HG03460 (cell line): Measurements from ENCODE around the gene RFC4.
"Not testable (repeated sequence)": the region's sequence is repeated elsewhere in the genome, so short reads cannot be mapped to it uniquely, and the experiment has no call there.

Experiments
- ATAC-seq: cut with Tn5 transposase; IDR thresholded peaks from one replicate; pipeline ENCODE4 v1.9.1; 2021; ENCODE audit not compliant: unreplicated experiment

RFC4 gene, protein sequence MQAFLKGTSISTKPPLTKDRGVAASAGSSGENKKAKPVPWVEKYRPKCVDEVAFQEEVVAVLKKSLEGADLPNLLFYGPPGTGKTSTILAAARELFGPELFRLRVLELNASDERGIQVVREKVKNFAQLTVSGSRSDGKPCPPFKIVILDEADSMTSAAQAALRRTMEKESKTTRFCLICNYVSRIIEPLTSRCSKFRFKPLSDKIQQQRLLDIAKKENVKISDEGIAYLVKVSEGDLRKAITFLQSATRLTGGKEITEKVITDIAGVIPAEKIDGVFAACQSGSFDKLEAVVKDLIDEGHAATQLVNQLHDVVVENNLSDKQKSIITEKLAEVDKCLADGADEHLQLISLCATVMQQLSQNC

DNA sequence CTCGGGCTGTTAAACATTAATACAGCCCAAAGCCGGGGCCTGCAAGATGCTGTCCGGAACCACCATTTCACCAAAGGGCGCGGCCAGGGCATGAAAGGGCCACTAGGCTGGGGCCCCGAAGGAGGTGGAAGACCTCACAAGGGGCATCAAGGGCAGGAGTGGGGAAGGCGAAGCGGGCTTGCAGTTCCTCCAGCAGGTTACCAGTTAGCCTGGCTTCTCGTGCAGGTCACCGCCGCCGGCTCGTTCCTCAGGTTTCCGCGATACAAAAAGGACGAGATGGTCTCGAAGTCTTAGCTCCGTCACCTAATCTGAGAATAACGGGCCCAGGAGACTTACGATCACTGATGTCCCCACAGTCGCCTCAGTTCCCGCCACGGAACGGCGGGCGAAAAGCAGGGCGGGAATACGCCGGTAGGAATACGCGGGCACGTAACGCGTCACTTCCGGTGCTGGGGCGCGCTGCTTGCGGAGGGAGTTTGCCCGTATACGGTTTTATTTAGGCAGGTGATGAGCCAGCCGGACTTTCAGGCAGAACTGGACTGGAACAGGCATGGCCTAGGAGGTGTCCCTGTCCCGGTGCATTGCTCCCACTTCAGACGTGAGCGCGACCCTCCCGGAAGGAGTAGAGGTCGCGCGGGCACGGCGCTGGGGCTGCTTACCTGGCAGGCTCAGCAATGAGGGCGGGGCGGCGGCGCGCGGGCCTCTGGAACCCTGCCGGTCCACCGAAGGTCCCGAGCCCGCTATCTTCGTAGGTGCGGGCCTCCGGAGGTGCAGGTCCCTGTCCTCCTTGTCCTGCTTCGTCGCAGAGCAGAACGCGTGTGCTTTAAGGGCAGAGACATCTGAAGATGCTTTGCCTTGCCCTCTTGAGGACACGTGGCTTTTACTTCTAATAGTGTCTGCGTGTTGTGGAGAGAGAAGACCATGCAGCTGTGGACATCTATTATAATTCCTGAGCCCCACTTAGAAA is at the start of gene RFC4:
TSS of gene RFC4 (minus strand) at position 394 of the 967 bp plus-strand sequence. CDS start 1,769 bp downstream, outside the sequence.
- ATAC-seq, result peak; percentile 95

DNA sequence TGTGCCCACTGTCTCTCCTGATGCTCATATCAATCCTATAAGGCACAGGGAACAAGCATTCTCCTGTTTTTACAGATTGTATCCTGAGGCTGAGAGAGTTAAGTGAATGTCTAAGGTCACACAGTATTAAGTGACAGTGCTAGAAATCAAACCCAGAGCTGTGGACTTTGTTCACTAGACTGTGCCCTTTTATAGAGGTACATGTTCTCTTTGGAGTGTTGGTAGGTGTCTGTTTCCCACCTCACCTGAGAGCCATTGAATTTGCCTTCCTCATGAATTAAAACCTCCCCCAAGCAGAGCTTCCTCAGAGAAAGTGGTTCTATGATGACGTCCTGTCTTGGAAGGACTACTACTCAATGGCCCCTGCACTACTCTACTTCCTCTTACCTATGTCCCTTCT is 48.7 kb upstream of the RFC4 start:
- ATAC-seq, result no peak

DNA sequence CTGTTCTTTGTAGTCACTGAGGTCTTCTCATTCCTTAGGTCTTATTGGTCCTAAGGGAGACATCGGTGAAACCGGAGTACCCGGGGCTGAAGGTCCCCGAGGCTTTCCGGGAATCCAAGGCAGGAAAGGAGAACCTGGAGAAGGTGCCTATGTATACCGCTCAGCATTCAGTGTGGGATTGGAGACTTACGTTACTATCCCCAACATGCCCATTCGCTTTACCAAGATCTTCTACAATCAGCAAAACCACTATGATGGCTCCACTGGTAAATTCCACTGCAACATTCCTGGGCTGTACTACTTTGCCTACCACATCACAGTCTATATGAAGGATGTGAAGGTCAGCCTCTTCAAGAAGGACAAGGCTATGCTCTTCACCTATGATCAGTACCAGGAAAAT is 47.9 kb upstream of the RFC4 start:
- no peak for ATAC-seq

DNA sequence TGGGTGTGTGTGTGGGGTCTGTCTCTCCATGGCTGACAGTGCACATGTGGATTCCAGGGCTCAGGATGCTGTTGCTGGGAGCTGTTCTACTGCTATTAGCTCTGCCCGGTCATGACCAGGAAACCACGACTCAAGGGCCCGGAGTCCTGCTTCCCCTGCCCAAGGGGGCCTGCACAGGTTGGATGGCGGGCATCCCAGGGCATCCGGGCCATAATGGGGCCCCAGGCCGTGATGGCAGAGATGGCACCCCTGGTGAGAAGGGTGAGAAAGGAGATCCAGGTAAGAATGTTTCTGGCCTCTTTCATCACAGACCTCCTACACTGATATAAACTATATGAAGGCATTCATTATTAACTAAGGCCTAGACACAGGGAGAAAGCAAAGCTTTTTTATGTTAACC is 46.7 kb upstream of the RFC4 start:
- ATAC-seq, result no peak

DNA sequence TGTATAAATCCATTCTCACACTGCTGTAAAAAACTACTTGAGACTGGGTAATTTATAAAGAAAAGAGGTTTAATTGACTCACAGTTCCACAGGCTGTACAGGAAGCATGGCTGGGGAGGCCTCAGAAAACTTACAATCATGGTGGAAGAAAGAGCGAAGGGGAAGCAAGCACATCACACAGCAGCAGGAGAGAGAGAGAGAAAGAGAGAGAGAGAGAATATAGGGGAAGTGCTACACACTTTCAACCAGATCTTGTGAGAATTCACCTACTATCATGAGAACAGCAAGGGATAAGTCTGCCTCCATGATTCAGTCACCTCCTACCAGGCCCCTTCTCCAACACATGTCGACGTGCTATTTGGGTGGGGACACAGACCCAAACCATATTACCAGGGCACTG is 45.6 kb upstream of the RFC4 start:
- ATAC-seq, result not testable (repeated sequence)

DNA sequence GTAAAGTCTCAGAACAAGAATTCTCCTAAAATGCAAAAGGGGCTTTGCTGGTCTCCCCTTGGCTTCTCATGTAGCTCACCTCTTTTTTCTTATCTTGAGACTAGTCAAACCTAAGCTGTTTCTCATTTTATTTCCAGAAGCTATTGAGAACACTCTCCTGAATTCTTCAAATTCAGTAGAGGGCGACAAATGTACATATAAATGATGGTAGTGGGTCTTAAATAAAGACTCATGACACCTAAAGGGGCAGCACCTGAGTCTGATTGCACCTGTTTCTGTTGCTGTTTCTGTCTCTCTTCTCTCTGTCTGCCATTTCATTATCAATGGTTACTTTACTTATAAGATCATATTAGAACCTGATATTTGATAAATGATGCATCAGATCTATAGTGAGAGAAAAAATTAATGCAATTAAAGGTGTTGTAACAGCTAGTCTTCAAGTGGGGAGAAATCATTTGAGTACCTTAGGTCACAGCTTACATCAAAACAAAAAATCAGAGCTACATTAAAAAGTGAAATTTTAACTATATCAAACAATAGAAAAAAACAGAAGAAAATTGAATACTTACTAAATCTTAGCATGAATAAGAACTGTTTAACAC is 43.2 kb upstream of the RFC4 start:
- ATAC-seq, result peak; percentile 62

DNA sequence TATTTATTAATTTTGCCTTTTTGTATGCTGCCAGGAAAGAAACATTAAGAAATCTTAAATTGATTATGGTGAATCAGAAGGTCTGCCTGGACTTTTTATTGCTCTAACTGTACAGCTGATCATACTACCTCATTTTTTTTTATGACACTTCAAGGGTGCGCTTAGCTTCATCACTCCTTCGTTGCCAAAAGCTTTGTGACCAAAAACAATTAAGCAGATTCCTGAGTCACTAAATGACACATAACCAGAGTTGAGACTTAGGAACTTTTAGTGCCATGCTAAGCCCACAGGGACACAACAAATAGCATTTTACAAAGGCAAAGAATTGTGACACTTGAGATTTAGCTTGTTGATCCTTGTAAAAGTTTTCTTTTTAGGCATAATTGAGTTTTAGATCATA is 41.2 kb upstream of the RFC4 start:
- no peak for ATAC-seq

DNA sequence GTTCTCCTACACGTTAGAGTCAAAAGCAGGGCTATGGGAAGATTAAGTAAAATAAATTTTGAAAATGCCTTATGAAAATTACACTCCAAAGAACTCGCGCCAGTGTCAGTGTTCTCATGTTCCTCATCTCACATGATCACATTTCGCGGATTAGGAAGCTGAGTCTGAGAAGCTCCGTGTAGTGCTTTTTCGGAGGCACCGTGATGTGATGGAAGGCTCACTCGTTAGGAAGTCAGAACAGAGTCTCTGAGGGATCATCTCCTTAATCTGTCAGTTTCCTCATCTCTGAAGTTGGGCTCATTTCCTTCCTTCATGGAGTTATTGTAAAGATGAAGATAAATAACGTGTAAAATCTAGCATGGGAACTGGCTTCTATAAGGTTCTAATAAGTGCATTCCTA is 39.5 kb upstream of the RFC4 start:
- no peak for ATAC-seq

DNA sequence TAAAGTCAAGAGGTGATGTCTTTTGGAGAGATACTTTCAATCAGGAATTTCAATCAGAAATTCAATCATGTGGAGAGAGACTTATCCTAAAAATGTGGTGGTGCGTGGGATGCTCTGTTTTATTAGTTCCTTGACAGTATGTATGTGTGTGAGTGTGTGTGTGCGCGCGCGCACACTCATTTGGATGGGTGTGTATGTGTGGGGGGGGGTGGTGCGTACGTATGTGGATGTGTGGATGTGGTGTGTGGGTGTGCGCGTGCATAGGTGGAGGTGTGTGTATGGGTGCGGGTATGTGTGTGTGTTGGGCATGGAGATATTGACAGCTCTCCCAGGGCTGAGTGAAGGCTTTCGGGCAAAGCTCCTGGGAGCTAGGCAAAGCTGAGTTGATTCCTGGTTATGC is 38.6 kb upstream of the RFC4 start:
- no peak for ATAC-seq

DNA sequence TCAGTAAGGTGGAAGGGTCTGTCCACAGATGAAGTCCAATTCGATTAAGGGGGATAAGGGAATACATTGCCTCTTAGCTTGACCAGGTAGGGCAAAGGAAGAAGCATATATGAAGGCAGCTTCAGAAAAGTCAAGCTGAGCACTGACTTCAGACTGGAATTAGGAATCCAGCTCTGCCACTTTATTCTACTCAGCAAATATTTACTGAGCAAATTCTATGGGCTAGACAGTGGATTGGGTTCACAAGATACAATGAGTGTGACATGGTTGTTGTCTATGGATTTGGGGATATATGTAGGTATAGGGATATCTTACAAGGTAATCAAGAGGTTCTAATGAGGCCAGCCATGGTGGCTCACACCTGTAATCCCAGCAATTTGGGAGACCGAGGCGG is 36.8 kb upstream of the RFC4 start:
- ATAC-seq, result no peak

DNA sequence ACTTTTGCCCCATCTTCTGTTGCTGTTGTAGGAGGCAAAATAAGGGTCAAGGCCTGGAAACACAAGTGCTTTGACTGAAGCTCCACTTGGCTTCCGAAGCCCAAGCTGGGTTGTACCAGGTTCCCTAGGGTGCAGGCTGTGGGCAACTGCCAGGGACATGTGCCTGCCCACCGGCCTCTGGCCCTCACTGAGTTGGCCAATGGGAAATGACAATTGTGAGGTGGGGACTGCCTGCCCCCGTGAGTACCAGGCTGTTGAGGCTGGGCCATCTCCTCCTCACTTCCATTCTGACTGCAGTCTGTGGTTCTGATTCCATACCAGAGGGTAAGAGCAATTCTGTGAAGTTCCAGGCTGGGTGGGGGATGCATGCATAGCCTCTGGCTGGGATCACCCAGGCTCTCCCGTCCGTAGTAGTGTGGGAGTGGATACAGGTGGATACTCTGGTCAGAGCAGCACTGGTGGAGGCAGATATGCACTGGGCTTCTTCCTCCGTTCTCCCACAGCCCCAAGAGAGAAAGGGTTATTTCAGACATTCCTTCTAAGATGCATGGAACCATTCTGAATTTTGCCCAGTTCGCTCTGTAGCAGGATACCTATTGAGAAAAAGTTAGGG is 36.2 kb upstream of the RFC4 start, which contains the start of gene ADIPOQ:
TSS of gene ADIPOQ (plus strand) at position 285 of the 613 bp plus-strand sequence. CDS start 10,349 bp downstream, outside the sequence.
- no peak for ATAC-seq

DNA sequence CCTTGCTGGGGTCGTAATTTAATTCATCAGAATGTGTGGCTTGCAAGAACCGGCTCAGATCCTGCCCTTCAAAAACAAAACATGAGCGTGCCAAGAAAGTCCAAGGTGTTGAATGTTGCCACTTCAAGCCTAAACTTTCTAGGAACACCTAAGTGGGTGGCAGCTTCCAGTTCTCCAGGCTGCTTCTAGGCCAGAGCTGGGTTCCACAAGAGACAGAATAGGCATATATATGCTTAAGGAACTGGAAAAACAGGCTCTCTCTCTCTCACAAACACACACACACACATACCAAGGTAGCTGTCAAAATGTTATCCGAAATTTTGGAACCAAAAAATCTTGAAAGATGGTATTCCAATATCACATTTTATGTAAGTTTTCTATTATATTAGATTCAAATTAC is 35.3 kb upstream of the RFC4 start:
- ATAC-seq, result no peak

DNA sequence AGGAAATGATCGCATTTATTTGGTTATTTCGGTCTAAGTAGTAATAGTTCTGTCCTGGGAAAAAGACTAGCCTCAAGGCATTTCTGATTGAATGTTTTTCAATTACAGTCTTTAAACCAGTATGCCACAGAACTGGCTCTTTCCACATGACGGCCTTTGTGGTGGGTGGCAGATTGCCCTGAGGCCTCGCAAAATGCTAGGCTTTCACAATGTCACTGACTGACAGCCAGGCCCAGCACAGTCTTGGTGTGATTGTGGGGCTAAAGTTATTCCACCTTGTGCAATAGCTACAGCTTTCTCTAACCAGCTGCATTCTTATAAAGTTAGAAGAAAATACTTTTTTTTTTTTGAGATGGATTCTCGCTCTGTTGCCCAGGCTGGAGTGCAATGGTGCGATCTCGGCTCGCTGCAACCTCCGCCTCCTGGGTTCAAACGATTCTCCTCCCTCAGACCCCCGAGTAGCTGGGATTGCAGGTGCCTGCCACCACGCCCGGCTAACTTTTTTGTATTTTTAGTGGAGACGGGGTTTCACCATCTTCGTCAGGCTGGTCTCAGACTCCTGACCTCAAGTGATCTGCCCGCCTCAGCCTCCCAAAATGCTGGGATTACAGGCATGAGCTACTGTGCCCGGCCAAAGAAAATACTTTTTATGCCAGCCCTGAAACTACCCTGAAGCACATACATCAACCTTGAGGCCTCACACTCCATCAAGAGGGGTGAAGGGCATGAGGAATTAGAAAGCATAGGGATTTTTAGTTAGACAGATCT is 33.8 kb upstream of the RFC4 start:
- no peak for ATAC-seq

DNA sequence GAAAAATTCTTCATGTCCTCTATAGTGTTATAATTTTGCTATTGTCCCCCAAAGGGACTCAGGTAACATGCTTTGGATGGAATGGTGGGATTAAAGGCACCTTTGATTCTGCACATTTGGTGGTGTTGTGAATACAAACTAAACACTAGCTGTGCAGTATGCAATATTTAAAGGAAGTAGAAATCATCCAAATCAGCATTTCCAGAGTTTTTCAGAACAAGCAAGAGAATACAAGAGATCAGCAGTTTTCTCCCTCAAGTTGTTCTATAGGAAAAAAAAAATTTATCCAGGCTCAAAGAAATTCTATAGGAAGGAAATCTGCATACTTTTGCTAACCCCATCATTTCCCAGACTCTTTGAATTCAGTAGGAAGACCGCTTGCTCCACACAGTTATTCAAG is 26.0 kb upstream of the RFC4 start:
- no peak for ATAC-seq

DNA sequence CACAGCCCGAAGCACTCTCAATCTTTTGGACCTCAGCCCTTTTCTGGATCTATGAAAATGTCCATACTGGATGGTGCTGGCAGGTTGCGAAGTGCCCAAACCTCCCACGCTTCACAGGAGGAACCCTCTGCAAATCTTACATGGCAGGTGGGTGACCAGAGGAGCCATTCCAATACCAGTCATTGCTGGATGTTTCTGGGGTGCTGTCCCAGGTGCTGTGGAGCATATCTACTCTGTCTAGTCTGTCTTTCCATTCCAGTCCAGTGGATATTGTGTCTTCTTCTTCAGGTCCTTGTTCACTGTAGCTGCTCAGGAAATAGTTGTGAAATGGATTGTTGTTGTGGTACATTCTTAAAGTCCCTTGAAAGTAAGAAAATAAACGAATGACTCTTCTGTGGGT is 25.5 kb upstream of the RFC4 start:
- no peak for ATAC-seq

DNA sequence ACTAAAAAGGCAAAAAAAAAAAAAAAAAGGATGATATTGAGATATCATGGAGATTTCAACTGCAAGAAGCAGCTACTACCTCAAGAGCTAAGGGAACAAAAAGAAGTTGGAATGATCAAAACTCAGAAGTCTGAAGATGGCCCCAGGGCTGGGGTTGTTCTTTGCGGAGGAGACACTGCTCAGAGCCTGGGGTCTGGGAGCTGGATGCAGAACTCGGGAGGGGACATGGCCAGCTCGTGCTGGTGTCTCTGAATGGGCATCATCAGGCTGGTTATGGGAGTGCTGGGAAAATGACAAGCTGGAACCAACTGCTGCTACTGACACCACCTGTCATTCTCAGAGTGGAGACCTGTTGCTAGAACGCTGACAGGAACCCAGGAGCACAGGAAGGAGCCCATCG is 22.1 kb upstream of the RFC4 start:
- no peak for ATAC-seq

DNA sequence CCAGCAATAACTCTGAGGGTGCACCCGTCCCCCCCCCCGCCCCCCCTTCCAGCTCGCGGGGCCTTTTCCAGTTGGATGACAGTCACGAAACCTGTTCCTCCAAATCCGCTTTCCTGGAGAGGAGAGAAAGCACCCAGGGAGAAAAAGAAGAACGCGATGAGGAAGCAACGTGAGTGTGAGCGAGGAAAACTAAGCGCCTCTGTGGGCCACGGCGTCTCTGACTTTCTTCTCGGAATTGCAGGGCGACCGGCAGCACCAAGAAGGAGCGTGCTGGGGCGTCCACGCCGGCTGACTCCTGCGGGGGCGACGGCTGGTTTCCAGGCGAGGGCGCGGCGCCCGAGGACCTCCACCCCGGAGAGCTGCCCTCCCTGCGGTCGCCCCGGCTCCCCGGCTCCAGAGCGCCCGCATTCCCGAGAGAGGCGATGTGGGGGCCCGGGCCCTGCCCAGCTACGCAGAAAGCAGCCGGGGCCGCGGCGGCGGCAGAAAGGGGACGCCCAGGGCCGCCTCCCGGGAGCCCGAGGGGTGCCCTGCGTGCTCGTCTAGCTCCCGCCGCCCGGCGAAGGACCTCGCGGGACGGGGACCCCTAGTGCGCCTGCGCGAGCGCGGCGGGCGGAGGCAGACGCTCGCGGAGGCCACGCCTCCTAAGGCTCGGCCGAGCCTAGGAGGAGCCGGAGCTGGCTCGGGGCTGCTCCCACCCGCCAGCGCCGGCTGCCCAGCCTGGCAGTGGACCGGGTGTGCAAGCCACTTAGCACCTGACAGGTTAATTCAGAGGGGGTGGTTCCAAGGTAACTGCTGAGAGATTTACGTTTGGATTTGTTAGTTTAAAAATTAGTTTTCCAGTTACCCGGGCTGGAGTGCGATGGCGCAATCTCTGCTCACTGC is 20.9 kb upstream of the RFC4 start:
- peak; percentile 79 for ATAC-seq

DNA sequence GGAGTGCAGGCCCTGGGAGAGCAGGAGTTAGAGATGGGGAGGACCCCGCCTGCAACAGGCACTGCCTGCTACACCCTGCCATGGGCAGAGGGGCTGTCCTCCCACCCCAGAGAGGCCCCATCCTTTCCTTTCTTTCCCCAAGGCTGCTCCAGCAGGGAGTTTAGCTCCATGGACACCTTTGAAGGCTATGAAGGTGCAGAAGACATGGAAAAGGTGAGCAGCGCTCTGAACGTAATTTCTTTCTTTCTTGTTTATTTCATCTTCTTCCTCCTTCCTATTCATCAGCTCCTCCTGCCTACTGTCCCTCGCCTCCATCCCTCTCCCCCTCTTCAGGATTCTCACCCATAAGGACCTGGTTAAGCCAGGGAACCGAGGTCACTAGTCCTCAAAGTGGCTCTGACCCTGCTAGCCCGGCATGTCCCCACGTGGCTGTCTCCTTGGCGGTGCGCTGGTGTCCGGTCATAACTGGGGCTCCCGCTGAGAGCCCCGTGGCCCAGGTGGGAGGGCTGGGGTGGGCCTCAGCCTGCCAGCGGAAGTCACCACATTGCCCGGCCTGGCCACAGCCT is 20.2 kb upstream of the RFC4 start:
- no peak for ATAC-seq

DNA sequence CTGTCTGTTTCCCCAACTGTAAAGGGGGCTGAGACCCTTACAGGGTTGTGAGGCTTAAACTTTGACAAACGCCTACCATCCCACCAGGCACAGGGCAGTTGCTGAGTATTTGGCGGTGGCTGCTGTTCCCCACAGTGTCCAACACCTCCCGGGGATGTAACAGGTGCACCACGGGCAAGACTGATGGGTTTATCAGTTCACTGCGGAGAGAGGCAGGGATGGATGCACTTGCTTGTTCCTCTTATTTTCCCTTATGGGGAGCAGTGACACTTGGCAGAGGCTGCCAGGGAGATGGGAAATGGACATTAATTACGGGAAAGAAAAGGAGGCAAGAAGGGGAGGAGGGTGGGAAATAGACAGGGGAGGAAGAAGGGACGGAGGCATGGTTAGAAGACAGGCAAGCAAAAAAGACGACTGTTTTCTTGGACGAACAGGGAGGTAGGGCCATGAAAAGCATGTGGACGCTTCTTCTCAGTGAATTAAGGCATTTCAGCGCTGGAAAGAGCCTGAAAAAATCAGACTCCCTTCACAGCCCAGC is 19.7 kb upstream of the RFC4 start:
- ATAC-seq, result no peak
